Effector memory CD4-positive, alpha-beta T cell (primary cell): Measurements from ENCODE around the gene PACRG.

Experiments
- DNase-seq, 3 donors: peaks; one replicate each; pipeline ENCODE4 v3.0.0-alpha.2; 2020
- H3K27ac ChIP-seq: 2 replicates; pipeline ENCODE4 v1.7.0; 2013; ENCODE audit warnings: mild to moderate bottlenecking, low read length, moderate library complexity; ENCODE audit not compliant: insufficient read depth, poor library complexity, severe bottlenecking
- H3K27me3 ChIP-seq: replicated peaks from 2 replicates; pipeline ENCODE4 v1.7.0; 2013; ENCODE audit warnings: mild to moderate bottlenecking, low read length; ENCODE audit not compliant: insufficient read depth, control insufficient read depth, poor library complexity, severe bottlenecking
- H3K36me3 ChIP-seq: 2 replicates; pipeline ENCODE4 v1.7.0; 2013; ENCODE audit warnings: mild to moderate bottlenecking, low read length, moderate library complexity; ENCODE audit not compliant: control insufficient read depth, insufficient read depth
- H3K4me1 ChIP-seq: 2 replicates; pipeline ENCODE4 v1.7.0; 2013; ENCODE audit warnings: low read length, mild to moderate bottlenecking; ENCODE audit not compliant: control insufficient read depth, insufficient read depth, poor library complexity, severe bottlenecking
- H3K4me3 ChIP-seq: 2 replicates; pipeline ENCODE4 v1.7.0; 2013; ENCODE audit warnings: low read length, low read depth, mild to moderate bottlenecking; ENCODE audit not compliant: insufficient read depth, poor library complexity, severe bottlenecking
- H3K9me3 ChIP-seq: 2 replicates; pipeline ENCODE4 v1.7.0; 2013; ENCODE audit warnings: mild to moderate bottlenecking, low read length, moderate library complexity; ENCODE audit not compliant: control insufficient read depth

PACRG gene

GRCh38 chr6:163137398-163137881, 409.7 kb downstream of the PACRG start:
- Histone ChIP-seq H3K27me3 (no peaks in the 10 kb centered on the region), H3K4me1 (no peaks in the 10 kb centered on the region), H3K4me3 (no peak overlapping the region), H3K36me3 (no peaks in the 10 kb centered on the region), H3K9me3 (no peaks in the 10 kb centered on the region), H3K27ac (no peak overlapping the region)
- DNase-seq, result no peak

GRCh38 chr6:163146036-163146435, 418.3 kb downstream of the PACRG start:
- no peak overlapping the region for H3K4me3 ChIP-seq
- DNase-seq, result no peak
- H3K36me3 ChIP-seq, result no peaks in the 10 kb centered on the region
- no peak overlapping the region for H3K27ac ChIP-seq
- no peaks in the 10 kb centered on the region for H3K27me3 ChIP-seq
- no peaks in the 10 kb centered on the region for H3K9me3 ChIP-seq
- no peaks in the 10 kb centered on the region for H3K4me1 ChIP-seq

- Histone ChIP-seq H3K4me3 (no peak overlapping the region), H3K36me3 (no peaks in the 10 kb centered on the region), H3K9me3 (no peaks in the 10 kb centered on the region), H3K27me3 (no peaks in the 10 kb centered on the region), H3K27ac (no peak overlapping the region), H3K4me1 (no peaks in the 10 kb centered on the region)
- no peak for DNase-seq
Observed at GRCh38 chr6:163147994-163148393, 420.2 kb downstream of the PACRG start.

- Histone ChIP-seq H3K27me3 (no peaks in the 10 kb centered on the region), H3K4me1 (no peaks in the 10 kb centered on the region), H3K27ac (no peak overlapping the region), H3K4me3 (no peak overlapping the region), H3K9me3 (no peaks in the 10 kb centered on the region), H3K36me3 (no peaks in the 10 kb centered on the region)
- no peak for DNase-seq
Observed at GRCh38 chr6:163148451-163149278, 420.9 kb downstream of the PACRG start.

GRCh38 chr6:163149279-163149848, 421.6 kb downstream of the PACRG start:
- Histone ChIP-seq H3K4me3 (no peak overlapping the region), H3K9me3 (no peaks in the 10 kb centered on the region), H3K27me3 (no peaks in the 10 kb centered on the region), H3K4me1 (no peaks in the 10 kb centered on the region), H3K27ac (no peak overlapping the region), H3K36me3 (no peaks in the 10 kb centered on the region)
- no peak for DNase-seq

- no peaks in the 10 kb centered on the region for H3K27me3 ChIP-seq
- H3K27ac ChIP-seq, result no peak overlapping the region
- H3K36me3 ChIP-seq, result no peaks in the 10 kb centered on the region
- no peak for DNase-seq
- H3K9me3 ChIP-seq, result no peaks in the 10 kb centered on the region
- no peak overlapping the region for H3K4me3 ChIP-seq
- H3K4me1 ChIP-seq, result no peaks in the 10 kb centered on the region
Observed at GRCh38 chr6:163151212-163151611, 423.4 kb downstream of the PACRG start.

- no peaks in the 10 kb centered on the region for H3K9me3 ChIP-seq
- no peaks in the 10 kb centered on the region for H3K4me1 ChIP-seq
- H3K4me3 ChIP-seq, result no peak overlapping the region
- H3K27me3 ChIP-seq, result no peaks in the 10 kb centered on the region
- H3K36me3 ChIP-seq, result no peaks in the 10 kb centered on the region
- H3K27ac ChIP-seq, result no peak overlapping the region
- DNase-seq, result no peak
Observed at GRCh38 chr6:163152701-163153100, 424.9 kb downstream of the PACRG start.

GRCh38 chr6:163159110-163159509, 431.3 kb downstream of the PACRG start:
- no peaks in the 10 kb centered on the region for H3K9me3 ChIP-seq
- H3K27me3 ChIP-seq, result no peaks in the 10 kb centered on the region
- H3K4me3 ChIP-seq, result no peak overlapping the region
- no peaks in the 10 kb centered on the region for H3K4me1 ChIP-seq
- no peaks in the 10 kb centered on the region for H3K36me3 ChIP-seq
- no peak overlapping the region for H3K27ac ChIP-seq
- no peak for DNase-seq

- H3K9me3 ChIP-seq, result no peaks in the 10 kb centered on the region
- DNase-seq, result no peak
- no peaks in the 10 kb centered on the region for H3K4me1 ChIP-seq
- no peaks in the 10 kb centered on the region for H3K27me3 ChIP-seq
- no peak overlapping the region for H3K4me3 ChIP-seq
- H3K27ac ChIP-seq, result no peak overlapping the region
- no peaks in the 10 kb centered on the region for H3K36me3 ChIP-seq
Observed at GRCh38 chr6:163159689-163160088, 431.9 kb downstream of the PACRG start.
